H1 (cell line): ENCODE data around the gene CLDN14. TPM values are rescaled to one million over a fixed set of nuclear protein-coding genes. Genes with fewer than 3 reads are reported as not detected.

Source experiments
- ASH2L ChIP-seq: fragments of 200-600, 300-600 bp; sonication (generic); IDR thresholded peaks from one replicate; pipeline ENCODE4 v1.7.1; 2017; ENCODE audit warnings: low read length
- EZH2 ChIP-seq: fragments of 200-600 bp; sonication (generic); IDR thresholded peaks from 2 replicates; pipeline ENCODE4 v1.7.1; 2012; ENCODE audit warnings: low read depth, mild to moderate bottlenecking, moderate library complexity, low read length, inconsistent platforms; ENCODE audit not compliant: severe bottlenecking
- KDM4A ChIP-seq: IDR thresholded peaks from one replicate; pipeline ENCODE4 v1.7.1; 2012; ENCODE audit warnings: low read depth, mild to moderate bottlenecking, moderate library complexity, low read length, inconsistent platforms; ENCODE audit not compliant: severe bottlenecking
- POLR2A ChIP-seq, 2 experiments: IDR thresholded peaks; 1 replicate in 1 of 2; 2 replicates in 1 of 2; pipeline ENCODE4 v1.6.1; 2011; ENCODE audit warnings: low read depth in 2 of 2, low read length in 2 of 2, mild to moderate bottlenecking in 2 of 2; ENCODE audit errors: control extremely low read depth in 1 of 2
- TBP ChIP-seq: IDR thresholded peaks from 2 replicates; pipeline ENCODE4 v1.6.1; 2011; ENCODE audit warnings: low read depth, low read length, improper control_type of control experiment
- polyA plus RNA-seq, 7 experiments: library from polyadenylated mRNA; depleted of rRNA in 3 of 7; stranded (reverse) in 5 of 7; unstranded in 2 of 7; fragments of >200 nt in 5 of 7; fragments of 200-250 nt in 2 of 7; gene quantifications; 1 replicate in 5 of 7; 2 replicates in 1 of 7; 4 replicates in 1 of 7; pipeline versions ENCODE4 v1.2.1 to v1.2.3, GENCODE V29; 2011 to 2013; ENCODE audit warnings: missing spikeins in 2 of 7, mixed read lengths in 2 of 7
- total RNA-seq: library from RNA; stranded (reverse); fragmentation: NEBNext Ultra II Directional; extraction: Animal tissue kit (Norgen Biotek cat#: 25700); gene quantifications from 2 replicates; pipeline ENCODE4 v1.2.1, GENCODE V29; 2021

Gene CLDN14
- total and polyA plus RNA-seq, 2 of the 8 experiments (the other 6 are each of a cell fraction or from before 2014, with no cell fraction given): 0.08 TPM; not detected in 1

DNA sequence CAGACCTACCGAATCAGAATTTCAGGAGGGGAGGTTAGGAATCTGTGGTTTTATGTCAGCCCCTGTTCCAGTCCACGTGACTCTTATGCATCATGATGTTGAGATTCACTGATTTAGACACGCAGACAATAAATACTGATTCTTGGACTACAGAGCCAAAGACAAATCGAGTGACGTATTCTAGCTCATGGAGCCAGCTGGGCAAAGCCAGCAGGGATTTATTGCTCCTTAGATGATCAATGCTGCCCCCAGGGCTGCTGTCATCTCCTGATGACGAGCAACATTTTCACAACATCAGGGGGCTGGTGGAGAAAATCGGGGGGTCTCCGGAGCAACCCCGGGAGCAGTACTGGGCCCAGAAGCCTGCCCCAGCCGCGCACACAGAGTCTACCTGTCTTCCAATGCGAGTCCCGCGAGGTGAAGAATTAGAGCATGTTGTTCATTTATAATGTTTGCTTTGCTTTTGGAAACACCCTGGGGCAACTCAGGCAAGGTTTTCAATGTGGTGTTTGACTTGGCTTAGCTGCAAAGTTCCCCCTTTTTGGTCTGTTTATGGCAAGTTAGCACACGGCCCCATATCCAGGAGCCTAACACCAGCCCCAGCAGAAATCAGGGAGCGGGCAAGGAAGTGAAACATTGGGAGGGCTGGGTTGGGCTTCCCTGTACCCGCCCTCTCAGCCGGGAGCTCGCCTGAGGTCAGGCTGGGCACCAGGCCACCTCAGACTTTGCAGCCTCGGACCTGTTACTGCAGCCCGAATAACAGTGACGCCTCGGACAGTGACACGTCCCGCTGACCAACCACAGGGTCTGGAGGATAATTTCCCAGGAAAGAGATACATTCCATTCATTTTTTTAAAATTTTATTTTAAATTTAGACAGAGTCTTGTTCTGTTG lies 19.9 kb upstream of the CLDN14 start (continued):
- TF ChIP-seq KDM4A (no peak), TBP (no peak), POLR2A (IDR thresholded peaks at IDR 0.05; ENCODE audit: control extremely low read depth in 1 of 2, low read depth in 2 of 2, low read length in 2 of 2) (no peak), ASH2L (no peak), EZH2 (no peak)
- TF ChIP-seq, all 59 proteins: peak for 0
